Fibroblast of mammary gland (primary cell): ENCODE measurements around the gene ATP6V1B1.

Experiments used
- DNase-seq: peaks from one replicate; pipeline ENCODE4 v3.0.0-alpha.2; 2010; ENCODE audit warnings: low read depth
- H3K4me3 ChIP-seq: 2 replicates; pipeline ENCODE4 v1.5.1; 2011; ENCODE audit warnings: low read depth, mild to moderate bottlenecking, low read length, moderate library complexity; ENCODE audit not compliant: control insufficient read depth
- CTCF ChIP-seq: conservative IDR thresholded peaks from 2 replicates; pipeline ENCODE4 v1.5.1; 2011; ENCODE audit warnings: low read depth, low read length, inconsistent platforms; ENCODE audit not compliant: control insufficient read depth, insufficient read depth

Gene ATP6V1B1

GRCh38 chr2:70934981-70935380 lies 719 bp upstream of the ATP6V1B1 start:
- H3K4me3 ChIP-seq, result no peak overlapping the region
- DNase-seq, result no peak
- TF ChIP-seq CTCF, result no peak

GRCh38 chr2:70936165-70936978 lies 672 bp downstream of the ATP6V1B1 start:
- no peak for TF ChIP-seq CTCF
- DNase-seq, result no peak
- no peak overlapping the region for H3K4me3 ChIP-seq

GRCh38 chr2:70936979-70937811 lies 1.5 kb downstream of the ATP6V1B1 start:
- TF ChIP-seq CTCF, result no peak
- DNase-seq, result no peak
- H3K4me3 ChIP-seq, result no peak overlapping the region

- TF ChIP-seq CTCF, result no peak
- no peak overlapping the region for H3K4me3 ChIP-seq
- DNase-seq, result no peak
These were observed 2.3 kb downstream of the ATP6V1B1 start for GRCh38 chr2:70937866-70938585.

GRCh38 chr2:70938586-70938950 lies 2.9 kb downstream of the ATP6V1B1 start:
- no peak overlapping the region for H3K4me3 ChIP-seq
- no peak for TF ChIP-seq CTCF
- no peak for DNase-seq

GRCh38 chr2:70939001-70939838 lies 3.5 kb downstream of the ATP6V1B1 start:
- DNase-seq, result no peak
- H3K4me3 ChIP-seq, result no peak overlapping the region
- no peak for TF ChIP-seq CTCF
